ENCODE measurements around the gene FLRT2. TPM values are rescaled to one million over a fixed set of nuclear protein-coding genes. Genes with fewer than 3 reads are reported as not detected.

Gene FLRT2
- total and polyA plus RNA-seq, 2 donors (not counting 1 experiment from before 2014, with no cell fraction given) = not detected

GRCh38 chr14:85576218-85576617, 46.3 kb downstream of the FLRT2 start:
- no peak for ATAC-seq (ENCODE audit: low read depth)
- TF ChIP-seq EZH2 (IDR thresholded peaks at IDR 0.05; ENCODE audit: borderline replicate concordance, insufficient read depth, low read depth, low read length, poor library complexity, severe bottlenecking) (no peak), CTCF (IDR thresholded peaks at IDR 0.05) (no peak)
- Mint-ChIP-seq H3K9me3 (ENCODE audit: insufficient read depth) (no peaks in the 10 kb centered on the region), H3K4me1 (no peaks in the 10 kb centered on the region), H3K27ac (no peak overlapping the region), H3K27me3 (no peaks in the 10 kb centered on the region), H3K4me3 (no peak overlapping the region)
- no peak overlapping the region for H3K27ac ChIP-seq (ENCODE audit: low read length in 2 of 2)
- no peaks in the 10 kb centered on the region for H3K27me3 ChIP-seq (replicated peaks in 1 of 4; ENCODE audit: control extremely low read depth in 1 of 4, control insufficient read depth in 3 of 4, insufficient read depth in 4 of 4, low read length in 3 of 4)
- H3K9me3 ChIP-seq (ENCODE audit: control extremely low read depth in 1 of 3, control insufficient read depth in 2 of 3, insufficient read depth in 1 of 3, low read length in 2 of 3) = no peaks in the 10 kb centered on the region
- no peak overlapping the region for H3K4me2 ChIP-seq (replicated peaks; ENCODE audit: low read depth, low read length, poor library complexity, severe bottlenecking)
- no peak overlapping the region for H3K9ac ChIP-seq (ENCODE audit: low read length)
- CTCF ChIA-PET = no interaction called here
- no peaks in the 10 kb centered on the region for H4K20me1 ChIP-seq (ENCODE audit: control insufficient read depth, insufficient read depth, low read length, poor library complexity, severe bottlenecking)
- no peaks in the 10 kb centered on the region for H3K36me3 ChIP-seq (replicated peaks in 1 of 2; ENCODE audit: control extremely low read depth in 1 of 2, control insufficient read depth in 1 of 2, extremely low read depth in 1 of 2, insufficient read depth in 2 of 2, low read length in 1 of 2)
- intact Hi-C loops (cut with micrococcal nuclease) = no loop called here
- no peaks in the 10 kb centered on the region for H3K79me2 ChIP-seq (ENCODE audit: control insufficient read depth, insufficient read depth, low read length)
- POLR2A ChIA-PET = no interaction called here
- no peak overlapping the region for H3K4me3 ChIP-seq (ENCODE audit: control extremely low read depth in 1 of 5, extremely low read depth in 1 of 5, insufficient read depth in 1 of 5, low read depth in 2 of 5, low read length in 4 of 5)
- WGBS (ENCODE audit: insufficient coverage) = no CpG with 5 or more reads among the region's 3 CpGs
- DNase-seq = no peak
- H2AFZ ChIP-seq (ENCODE audit: insufficient read depth, low read depth, low read length, poor library complexity, severe bottlenecking) = no peak overlapping the region
- H3K4me1 ChIP-seq (ENCODE audit: control insufficient read depth in 2 of 2, insufficient read depth in 2 of 2, low read length in 2 of 2) = no peaks in the 10 kb centered on the region

- H3K36me3 ChIP-seq (replicated peaks in 1 of 2; ENCODE audit: control extremely low read depth in 1 of 2, control insufficient read depth in 1 of 2, extremely low read depth in 1 of 2, insufficient read depth in 2 of 2, low read length in 1 of 2) = no peaks in the 10 kb centered on the region
- Mint-ChIP-seq H3K4me3 (no peak overlapping the region), H3K27me3 (no peaks in the 10 kb centered on the region), H3K27ac (no peak overlapping the region), H3K9me3 (ENCODE audit: insufficient read depth) (no peaks in the 10 kb centered on the region), H3K4me1 (no peaks in the 10 kb centered on the region)
- no peaks in the 10 kb centered on the region for H3K4me1 ChIP-seq (ENCODE audit: control insufficient read depth in 2 of 2, insufficient read depth in 2 of 2, low read length in 2 of 2)
- CTCF ChIA-PET = no interaction called here
- POLR2A ChIA-PET = no interaction called here
- no peak overlapping the region for H3K4me3 ChIP-seq (ENCODE audit: control extremely low read depth in 1 of 5, extremely low read depth in 1 of 5, insufficient read depth in 1 of 5, low read depth in 2 of 5, low read length in 4 of 5)
- H3K9me3 ChIP-seq (ENCODE audit: control extremely low read depth in 1 of 3, control insufficient read depth in 2 of 3, insufficient read depth in 1 of 3, low read length in 2 of 3) = no peaks in the 10 kb centered on the region
- no peak overlapping the region for H2AFZ ChIP-seq (ENCODE audit: insufficient read depth, low read depth, low read length, poor library complexity, severe bottlenecking)
- no peak overlapping the region for H3K4me2 ChIP-seq (replicated peaks; ENCODE audit: low read depth, low read length, poor library complexity, severe bottlenecking)
- no peaks in the 10 kb centered on the region for H3K27me3 ChIP-seq (replicated peaks in 1 of 4; ENCODE audit: control extremely low read depth in 1 of 4, control insufficient read depth in 3 of 4, insufficient read depth in 4 of 4, low read length in 3 of 4)
- H3K27ac ChIP-seq (ENCODE audit: low read length in 2 of 2) = no peak overlapping the region
- ATAC-seq (ENCODE audit: low read depth) (no peak), DNase-seq (no peak)
- H3K9ac ChIP-seq (ENCODE audit: low read length) = no peak overlapping the region
- intact Hi-C loops (cut with micrococcal nuclease) = no loop called here
- no peaks in the 10 kb centered on the region for H4K20me1 ChIP-seq (ENCODE audit: control insufficient read depth, insufficient read depth, low read length, poor library complexity, severe bottlenecking)
- WGBS (ENCODE audit: insufficient coverage) = 100% methylated on average over 4 of the region's 5 CpGs
- H3K79me2 ChIP-seq (ENCODE audit: control insufficient read depth, insufficient read depth, low read length) = no peaks in the 10 kb centered on the region
- no peak for TF ChIP-seq CTCF (IDR thresholded peaks at IDR 0.05)
- TF ChIP-seq EZH2 (IDR thresholded peaks at IDR 0.05; ENCODE audit: borderline replicate concordance, insufficient read depth, low read depth, low read length, poor library complexity, severe bottlenecking) = no peak
Measured at GRCh38 chr14:85576848-85577542, 47.1 kb downstream of the FLRT2 start.

All from B cell (primary cell).